ENCODE results near the gene AIF1L.

- TF ChIP-seq EZH2phosphoT487 (IDR thresholded peaks at IDR 0.05; ENCODE audit: insufficient read depth, low read depth) (no peak), EZH2 (IDR thresholded peaks at IDR 0.05; ENCODE audit: insufficient read depth, poor library complexity, severe bottlenecking) (no peak)
These were observed 4.1 kb downstream of the AIF1L start for GRCh38 chr9:131100445-131100844.
